ENCODE results near the gene CHST7. TPM values are rescaled to one million over a fixed set of nuclear protein-coding genes. Genes with fewer than 3 reads are reported as not detected.

CHST7 gene
- total and polyA plus RNA-seq, 2 of the 8 experiments (the other 6 are each of a cell fraction or from before 2014, with no cell fraction given) = 7.9 to 14.1 TPM

GRCh38 chrX:46551494-46552128 lies 22.0 kb upstream of the CHST7 start (continued):
- TF ChIP-seq CHD7 (IDR thresholded peaks at IDR 0.05; ENCODE audit: insufficient replicate concordance, low read length) (peak; percentile 56), TCF12 (IDR thresholded peaks at IDR 0.05; ENCODE audit: low read depth, low read length) (0 out of 2 replicates have a peak, but pooled peaks have one; percentile 4), YY1 (IDR thresholded peaks at IDR 0.05; ENCODE audit: low read depth, low read length) (peak; percentile 74; the same call in 1 of the 2 replicates), NANOG (IDR thresholded peaks at IDR 0.05; ENCODE audit: insufficient read depth, low read depth, low read length, poor library complexity, severe bottlenecking) (peak; percentile 34), SP1 (IDR thresholded peaks at IDR 0.05; ENCODE audit: low read depth, low read length) (0 out of 2 replicates have a peak, but pooled peaks have one; percentile 39), ASH2L (IDR thresholded peaks at IDR 0.05; ENCODE audit: low read length) (no peak), NRF1 (IDR thresholded peaks at IDR 0.05; ENCODE audit: low read depth, low read length) (no peak), EP300 (IDR thresholded peaks at IDR 0.05; ENCODE audit: borderline replicate concordance in 1 of 2, low read depth in 2 of 2, low read length in 2 of 2) (peak in 1 of 2 experiments; percentile 10; a peak in 1 of 3 replicates), RNF2 (IDR thresholded peaks at IDR 0.05; ENCODE audit: borderline replicate concordance, low read depth, low read length, missing control alignments, poor library complexity, severe bottlenecking) (no peak)

Measured in H1 (cell line).